ENCODE measurements around the gene FFAR1. TPM values are rescaled to one million over a fixed set of nuclear protein-coding genes. Genes with fewer than 3 reads are reported as not detected.

The FFAR1 gene
- total and polyA plus RNA-seq, 9 donors = 0.04 to 0.14 (median 0.07) TPM; not detected in 6

DNA sequence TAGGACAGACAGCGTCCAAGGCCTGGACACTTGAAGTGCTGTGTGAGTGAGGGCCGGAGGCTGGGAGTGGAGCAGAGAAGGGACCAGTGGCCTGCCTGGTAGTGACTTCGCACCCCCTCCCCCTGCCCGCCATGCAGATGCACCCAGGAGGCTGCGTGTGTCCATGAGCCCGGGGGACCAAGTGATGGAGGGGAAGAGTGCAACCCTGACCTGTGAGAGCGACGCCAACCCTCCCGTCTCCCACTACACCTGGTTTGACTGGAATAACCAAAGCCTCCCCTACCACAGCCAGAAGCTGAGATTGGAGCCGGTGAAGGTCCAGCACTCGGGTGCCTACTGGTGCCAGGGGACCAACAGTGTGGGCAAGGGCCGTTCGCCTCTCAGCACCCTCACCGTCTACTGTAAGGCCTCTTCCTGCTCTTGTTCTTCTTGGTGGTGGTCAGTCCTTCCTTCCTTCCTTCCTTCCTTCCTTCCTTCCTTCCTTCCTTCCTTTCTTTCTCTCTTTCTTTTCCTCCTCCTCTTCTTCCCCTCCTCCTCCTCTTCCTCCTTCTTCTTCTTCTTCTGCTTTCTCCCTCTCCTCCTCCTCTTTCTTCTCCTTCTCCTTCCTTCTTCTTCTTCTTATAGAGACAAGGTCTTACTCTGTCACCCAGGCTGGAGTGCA is 6.0 kb upstream of the FFAR1 start:
- 90% methylated on average over 9 of the region's 14 CpGs for WGBS (ENCODE audit: insufficient coverage)
- Histone ChIP-seq H3K27ac (ENCODE audit: low read length) (no peak overlapping the region), H3K4me1 (ENCODE audit: control insufficient read depth, insufficient read depth, low read length) (no peaks in the 10 kb centered on the region), H3K36me3 (ENCODE audit: control insufficient read depth, insufficient read depth, low read length) (no peaks in the 10 kb centered on the region), H3K9me3 (replicated peaks; ENCODE audit: control insufficient read depth, low read depth, low read length) (no peaks in the 10 kb centered on the region), H3K4me3 (ENCODE audit: low read length) (no peak overlapping the region), H3K27me3 (ENCODE audit: control insufficient read depth, insufficient read depth, low read length) (no peaks in the 10 kb centered on the region)
- DNase-seq = no peak

DNA sequence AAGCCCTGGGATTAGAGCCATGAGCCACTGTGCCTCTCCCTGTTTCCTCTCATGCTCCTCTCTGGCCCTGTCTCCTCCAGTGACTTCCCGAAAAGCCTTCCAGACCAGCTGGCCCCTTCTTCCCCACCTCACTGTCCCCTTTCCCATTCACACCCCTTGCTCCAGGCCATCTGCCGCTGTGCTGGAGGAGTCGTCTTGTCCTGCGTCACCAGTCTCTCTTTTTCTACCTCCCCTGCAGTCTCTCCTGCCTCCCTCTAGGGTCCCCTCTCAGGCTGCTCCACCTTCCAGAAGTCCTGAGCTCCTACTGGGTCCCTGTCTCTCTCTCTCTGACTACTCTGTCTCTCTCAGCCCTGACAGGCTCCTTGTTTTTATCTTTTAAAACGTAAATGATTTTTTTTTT is 5.3 kb upstream of the FFAR1 start:
- WGBS (ENCODE audit: insufficient coverage) = 37% methylated on average over 5 of the region's 5 CpGs
- no peak for DNase-seq
- Histone ChIP-seq H3K27ac (ENCODE audit: low read length) (no peak overlapping the region), H3K4me1 (ENCODE audit: control insufficient read depth, insufficient read depth, low read length) (no peaks in the 10 kb centered on the region), H3K27me3 (ENCODE audit: control insufficient read depth, insufficient read depth, low read length) (no peaks in the 10 kb centered on the region), H3K4me3 (ENCODE audit: low read length) (no peak overlapping the region), H3K9me3 (replicated peaks; ENCODE audit: control insufficient read depth, low read depth, low read length) (no peaks in the 10 kb centered on the region), H3K36me3 (ENCODE audit: control insufficient read depth, insufficient read depth, low read length) (no peaks in the 10 kb centered on the region)

DNA sequence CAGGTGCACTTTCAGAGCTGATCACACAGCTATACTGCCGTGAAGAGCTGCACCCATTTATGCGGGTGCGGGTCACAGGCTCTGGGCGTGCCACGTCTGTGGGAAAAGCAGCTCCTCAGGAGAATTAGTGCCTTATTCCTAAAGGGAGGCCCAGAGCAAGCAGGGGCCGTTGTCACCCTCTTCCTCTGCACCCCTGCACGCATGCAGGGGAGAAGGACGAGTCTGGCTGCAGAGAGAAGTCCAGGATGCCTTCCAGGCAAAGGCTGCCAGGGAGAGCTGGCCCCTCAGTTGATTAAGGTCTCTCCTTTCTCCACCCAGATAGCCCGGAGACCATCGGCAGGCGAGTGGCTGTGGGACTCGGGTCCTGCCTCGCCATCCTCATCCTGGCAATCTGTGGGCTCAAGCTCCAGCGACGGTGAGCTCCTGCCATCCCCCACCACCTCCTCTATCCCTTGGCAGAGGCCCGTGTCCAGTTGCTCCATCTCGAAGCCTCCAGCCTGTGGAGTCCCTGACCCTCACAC is 3.1 kb upstream of the FFAR1 start:
- no peak for DNase-seq
- Histone ChIP-seq H3K27me3 (ENCODE audit: control insufficient read depth, insufficient read depth, low read length) (no peaks in the 10 kb centered on the region), H3K4me3 (ENCODE audit: low read length) (no peak overlapping the region), H3K36me3 (ENCODE audit: control insufficient read depth, insufficient read depth, low read length) (no peaks in the 10 kb centered on the region), H3K4me1 (ENCODE audit: control insufficient read depth, insufficient read depth, low read length) (no peaks in the 10 kb centered on the region), H3K9me3 (replicated peaks; ENCODE audit: control insufficient read depth, low read depth, low read length) (no peaks in the 10 kb centered on the region), H3K27ac (ENCODE audit: low read length) (no peak overlapping the region)
- whole genome bisulfite sequencing (ENCODE audit: insufficient coverage) = 81% methylated on average over 16 of the region's 17 CpGs

DNA sequence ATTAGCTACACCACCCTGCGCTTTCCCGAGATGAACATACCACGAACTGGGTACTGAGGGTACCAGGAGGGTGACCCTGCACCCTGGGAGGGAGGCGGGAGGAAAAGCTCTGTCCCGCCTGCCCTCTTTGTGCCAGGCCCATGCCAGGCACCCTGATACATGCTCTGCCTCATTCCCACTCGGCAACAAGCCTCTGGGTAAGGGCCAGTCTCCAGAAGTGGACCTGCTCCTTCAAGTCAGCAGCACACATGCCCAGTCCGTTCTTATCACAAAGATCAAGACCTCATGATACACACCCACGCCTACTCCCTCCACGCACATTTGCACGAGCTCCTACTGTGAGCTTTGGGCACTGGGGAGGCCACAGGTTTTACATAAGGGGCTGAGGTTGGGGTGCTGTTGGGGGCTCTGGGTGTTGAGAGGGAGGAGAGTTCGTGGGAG is 2.0 kb upstream of the FFAR1 start:
- no peak overlapping the region for H3K4me3 ChIP-seq (ENCODE audit: low read length)
- WGBS (ENCODE audit: insufficient coverage) = 88% methylated on average over 8 of the region's 11 CpGs
- H3K36me3 ChIP-seq (ENCODE audit: control insufficient read depth, insufficient read depth, low read length) = no peaks in the 10 kb centered on the region
- no peaks in the 10 kb centered on the region for H3K27me3 ChIP-seq (ENCODE audit: control insufficient read depth, insufficient read depth, low read length)
- no peak overlapping the region for H3K27ac ChIP-seq (ENCODE audit: low read length)
- no peak for DNase-seq
- H3K4me1 ChIP-seq (ENCODE audit: control insufficient read depth, insufficient read depth, low read length) = no peaks in the 10 kb centered on the region
- no peaks in the 10 kb centered on the region for H3K9me3 ChIP-seq (replicated peaks; ENCODE audit: control insufficient read depth, low read depth, low read length)

DNA sequence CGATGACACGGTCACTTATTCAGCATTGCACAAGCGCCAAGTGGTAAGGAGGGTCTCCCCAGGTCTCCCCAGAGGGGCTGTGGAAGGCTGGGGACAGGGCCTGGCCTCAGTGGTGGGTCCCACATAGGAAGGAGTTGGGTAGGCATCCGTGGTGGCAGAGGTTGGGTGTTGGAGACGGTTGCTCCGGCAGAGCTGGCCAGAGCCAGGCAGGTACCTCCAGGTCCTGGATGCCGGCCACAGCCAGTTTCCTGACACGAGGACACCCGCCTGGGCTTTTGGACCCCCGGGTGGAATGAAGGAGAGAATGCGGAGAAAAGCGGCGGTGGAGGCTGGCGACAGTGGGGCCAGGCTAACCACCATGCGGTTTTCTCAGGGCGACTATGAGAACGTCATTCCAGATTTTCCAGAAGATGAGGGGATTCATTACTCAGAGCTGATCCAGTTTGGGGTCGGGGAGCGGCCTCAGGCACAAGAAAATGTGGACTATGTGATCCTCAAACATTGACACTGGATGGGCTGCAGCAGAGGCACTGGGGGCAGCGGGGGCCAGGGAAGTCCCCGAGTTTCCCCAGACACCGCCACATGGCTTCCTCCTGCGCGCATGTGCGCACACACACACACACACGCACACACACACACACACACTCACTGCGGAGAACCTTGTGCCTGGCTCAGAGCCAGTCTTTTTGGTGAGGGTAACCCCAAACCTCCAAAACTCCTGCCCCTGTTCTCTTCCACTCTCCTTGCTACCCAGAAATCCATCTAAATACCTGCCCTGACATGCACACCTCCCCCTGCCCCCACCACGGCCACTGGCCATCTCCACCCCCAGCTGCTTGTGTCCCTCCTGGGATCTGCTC is 1.3 kb upstream of the FFAR1 start:
- WGBS (ENCODE audit: insufficient coverage) = 75% methylated on average over 26 of the region's 28 CpGs

DNA sequence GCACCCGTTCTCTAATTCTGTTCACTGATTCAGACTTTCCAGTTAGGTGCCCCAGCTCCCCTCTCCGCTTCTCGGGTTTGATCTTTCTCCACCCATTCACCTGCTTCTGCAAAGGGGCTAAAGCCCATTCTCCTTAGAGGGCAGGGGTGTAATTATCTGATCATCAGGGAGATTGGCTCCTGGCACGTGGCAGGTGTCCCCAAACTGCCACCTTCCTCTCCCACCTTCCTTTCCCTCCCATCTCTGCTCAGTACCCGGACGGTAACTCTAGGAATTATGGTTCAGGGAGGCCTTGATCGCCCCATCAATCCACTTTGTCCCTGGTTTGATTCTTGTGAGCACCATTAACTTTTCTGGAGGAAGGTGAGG is 212 bp downstream of the FFAR1 start:
- 73% methylated on average over 3 of the region's 7 CpGs for WGBS (ENCODE audit: insufficient coverage)
- Histone ChIP-seq H3K27ac (ENCODE audit: low read length) (no peak overlapping the region), H3K27me3 (ENCODE audit: control insufficient read depth, insufficient read depth, low read length) (no peaks in the 10 kb centered on the region)

More for the DNA sequence above, 1.3 kb upstream of the FFAR1 start:
- no peak overlapping the region for H3K4me3 ChIP-seq (ENCODE audit: low read length)
- no peaks in the 10 kb centered on the region for H3K9me3 ChIP-seq (replicated peaks; ENCODE audit: control insufficient read depth, low read depth, low read length)
- no peaks in the 10 kb centered on the region for H3K4me1 ChIP-seq (ENCODE audit: control insufficient read depth, insufficient read depth, low read length)
- H3K27me3 ChIP-seq (ENCODE audit: control insufficient read depth, insufficient read depth, low read length) = no peaks in the 10 kb centered on the region
- DNase-seq = no peak
- no peaks in the 10 kb centered on the region for H3K36me3 ChIP-seq (ENCODE audit: control insufficient read depth, insufficient read depth, low read length)
- no peak overlapping the region for H3K27ac ChIP-seq (ENCODE audit: low read length)

DNA sequence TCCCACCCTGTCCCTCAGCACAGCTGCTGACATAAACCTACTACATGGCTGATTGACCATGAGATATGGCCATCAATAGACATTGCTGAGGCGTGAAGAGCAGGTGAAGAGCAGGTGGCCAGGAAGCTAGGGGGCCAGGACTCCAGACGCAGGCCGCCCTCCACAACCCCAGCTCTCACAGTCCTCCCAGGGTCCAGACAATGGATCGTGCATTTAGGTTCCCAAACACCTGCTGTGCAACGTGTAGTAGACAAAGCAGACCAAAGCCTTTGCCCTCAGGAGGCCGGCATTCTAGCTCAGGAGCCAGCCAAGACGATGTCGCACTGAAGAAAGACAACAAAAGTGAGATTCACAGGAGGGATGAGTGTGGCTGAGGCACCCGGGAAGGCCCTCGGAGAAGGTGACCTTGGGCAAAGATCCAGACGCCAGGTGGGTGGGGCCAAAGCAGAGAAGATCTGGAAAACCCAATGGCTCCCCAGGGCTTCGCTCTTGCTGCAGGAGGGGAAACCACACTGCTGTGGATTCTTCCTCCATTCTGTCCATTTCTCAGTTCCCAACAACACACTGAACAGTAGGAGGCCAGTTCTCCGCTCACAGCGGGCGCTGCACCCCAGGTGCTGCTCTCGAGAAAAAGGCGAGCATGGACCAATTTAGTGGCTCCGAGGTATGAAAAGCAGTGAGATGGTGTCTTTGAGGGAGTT is 1.4 kb downstream of the FFAR1 start:
- Histone ChIP-seq H3K4me3 (ENCODE audit: low read length) (no peak overlapping the region), H3K4me1 (ENCODE audit: control insufficient read depth, insufficient read depth, low read length) (no peaks in the 10 kb centered on the region), H3K9me3 (replicated peaks; ENCODE audit: control insufficient read depth, low read depth, low read length) (no peaks in the 10 kb centered on the region), H3K27me3 (ENCODE audit: control insufficient read depth, insufficient read depth, low read length) (no peaks in the 10 kb centered on the region), H3K27ac (ENCODE audit: low read length) (no peak overlapping the region), H3K36me3 (ENCODE audit: control insufficient read depth, insufficient read depth, low read length) (no peaks in the 10 kb centered on the region)
- DNase-seq = no peak
- 78% methylated on average over 13 of the region's 18 CpGs for WGBS (ENCODE audit: insufficient coverage)

More for the DNA sequence above, 212 bp downstream of the FFAR1 start:
- DNase-seq = no peak
- Histone ChIP-seq H3K4me1 (ENCODE audit: control insufficient read depth, insufficient read depth, low read length) (no peaks in the 10 kb centered on the region), H3K9me3 (replicated peaks; ENCODE audit: control insufficient read depth, low read depth, low read length) (no peaks in the 10 kb centered on the region), H3K36me3 (ENCODE audit: control insufficient read depth, insufficient read depth, low read length) (no peaks in the 10 kb centered on the region), H3K4me3 (ENCODE audit: low read length) (no peak overlapping the region)

DNA sequence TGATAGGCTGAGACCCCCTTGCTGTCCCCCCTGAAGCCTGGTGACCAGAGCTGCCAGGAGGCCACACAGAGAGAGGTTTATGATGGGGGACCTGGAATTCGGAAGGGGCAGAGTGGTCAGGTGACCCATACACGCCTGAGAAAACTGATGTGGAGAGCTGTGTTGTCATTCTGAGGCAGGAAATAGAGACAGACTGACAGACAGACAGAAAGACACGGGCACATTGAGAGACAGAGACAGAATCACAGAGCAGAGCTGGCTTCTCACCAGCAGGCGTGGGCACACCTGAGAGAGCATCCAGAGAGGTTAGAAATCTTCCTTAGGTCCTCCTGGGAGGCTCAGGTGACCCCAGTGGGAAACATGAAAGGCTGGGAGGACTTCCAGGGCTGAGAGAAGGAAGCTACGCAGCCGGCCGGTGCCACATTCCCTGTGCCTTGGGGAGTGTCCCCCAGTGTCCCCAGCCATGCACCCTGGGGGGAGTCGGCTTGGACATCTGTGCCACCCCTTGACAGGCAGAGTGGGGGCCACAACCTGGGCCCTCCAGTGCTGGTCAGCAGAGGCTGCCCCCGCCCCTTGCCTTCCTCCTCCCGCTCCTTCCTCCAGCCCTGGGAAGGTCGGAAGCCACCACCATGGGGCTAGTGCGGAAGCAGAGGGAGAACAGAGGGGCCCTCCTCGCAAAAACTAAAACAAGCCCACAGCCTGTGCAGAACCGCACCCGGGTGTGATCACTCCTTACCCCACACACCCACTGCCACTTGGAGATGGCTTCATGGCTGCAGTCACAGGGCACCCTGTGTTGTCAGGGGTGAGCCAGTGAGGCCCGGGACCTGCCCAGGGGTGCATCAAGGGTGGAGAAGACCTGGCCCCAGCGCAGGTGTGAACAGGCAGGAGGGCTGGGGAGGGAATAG is 2.2 kb downstream of the FFAR1 start:
- Histone ChIP-seq H3K27ac (ENCODE audit: low read length) (no peak overlapping the region), H3K4me3 (ENCODE audit: low read length) (no peak overlapping the region), H3K36me3 (ENCODE audit: control insufficient read depth, insufficient read depth, low read length) (no peaks in the 10 kb centered on the region), H3K9me3 (replicated peaks; ENCODE audit: control insufficient read depth, low read depth, low read length) (no peaks in the 10 kb centered on the region), H3K4me1 (ENCODE audit: control insufficient read depth, insufficient read depth, low read length) (no peaks in the 10 kb centered on the region), H3K27me3 (ENCODE audit: control insufficient read depth, insufficient read depth, low read length) (no peaks in the 10 kb centered on the region)
- no peak for DNase-seq
- 52% methylated on average over 10 of the region's 17 CpGs for WGBS (ENCODE audit: insufficient coverage)

DNA sequence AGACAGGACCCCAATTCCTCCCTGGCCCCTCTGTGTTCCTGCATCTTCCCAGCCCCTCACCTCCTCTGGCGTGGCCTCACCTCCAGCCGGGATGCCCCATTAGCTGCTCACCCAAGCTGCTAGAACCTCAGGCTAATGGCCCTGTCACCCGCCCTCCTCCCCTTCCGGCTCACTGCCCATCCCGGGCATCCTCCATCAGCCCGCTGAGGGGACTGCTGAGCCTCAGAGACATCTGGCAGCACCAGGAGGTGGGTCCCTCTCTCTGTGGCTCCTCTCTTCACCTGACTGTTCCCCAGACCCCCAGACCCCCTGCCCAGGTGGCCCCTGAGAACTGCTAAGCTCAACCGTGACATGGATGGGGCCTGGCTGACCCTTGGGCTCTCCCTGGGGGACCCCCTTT is 2.9 kb downstream of the FFAR1 start:
- no peaks in the 10 kb centered on the region for H3K27me3 ChIP-seq (ENCODE audit: control insufficient read depth, insufficient read depth, low read length)
- WGBS (ENCODE audit: insufficient coverage) = 63% methylated on average over 5 of the region's 7 CpGs
- no peaks in the 10 kb centered on the region for H3K4me1 ChIP-seq (ENCODE audit: control insufficient read depth, insufficient read depth, low read length)
- no peaks in the 10 kb centered on the region for H3K36me3 ChIP-seq (ENCODE audit: control insufficient read depth, insufficient read depth, low read length)
- DNase-seq = no peak
- no peak overlapping the region for H3K4me3 ChIP-seq (ENCODE audit: low read length)
- no peak overlapping the region for H3K27ac ChIP-seq (ENCODE audit: low read length)
- no peaks in the 10 kb centered on the region for H3K9me3 ChIP-seq (replicated peaks; ENCODE audit: control insufficient read depth, low read depth, low read length)

All from muscle of leg (tissue), 11 donors.